Keratinocyte (primary cell): ENCODE results near the gene STK40. TPM values are rescaled to one million over a fixed set of nuclear protein-coding genes. Genes with fewer than 3 reads are reported as not detected.

Experiments
- DNase-seq: peaks from one replicate; pipeline ENCODE4 v3.0.0-alpha.2; 2011; ENCODE audit warnings: low read depth, missing footprints, low spot score
- FAIRE-seq: peaks from 2 replicates; lab custom pipeline; 2011; peaks lifted over from hg19 to GRCh38; lab: Jason Lieb, UNC
- H2AFZ ChIP-seq: 2 replicates; pipeline ENCODE4 v1.6.0; 2012; ENCODE audit warnings: low read length, control low read depth, inconsistent platforms; ENCODE audit not compliant: control insufficient read depth
- H3K27ac ChIP-seq: 2 replicates; pipeline ENCODE4 v1.5.1; 2011; ENCODE audit warnings: low read length; ENCODE audit not compliant: control insufficient read depth, insufficient read depth
- H3K27me3 ChIP-seq: 3 replicates; pipeline ENCODE4 v1.6.0; 2011; ENCODE audit warnings: low read length; ENCODE audit not compliant: control insufficient read depth, insufficient read depth; ENCODE audit errors: extremely low read depth
- H3K36me3 ChIP-seq, 2 experiments: 2 replicates in 1 of 2; 3 replicates in 1 of 2; pipeline ENCODE4 v1.5.1; 2011; ENCODE audit warnings: low read length in 2 of 2, mild to moderate bottlenecking in 1 of 2; ENCODE audit not compliant: control insufficient read depth in 2 of 2, insufficient read depth in 2 of 2; ENCODE audit errors: extremely low read depth in 1 of 2
- H3K4me1 ChIP-seq: 3 replicates; pipeline ENCODE4 v1.5.1; 2011; ENCODE audit warnings: low read length; ENCODE audit not compliant: control insufficient read depth, insufficient read depth; ENCODE audit errors: extremely low read depth
- H3K4me2 ChIP-seq: 3 replicates; pipeline ENCODE4 v1.6.0; 2011; ENCODE audit warnings: low read depth, low read length; ENCODE audit not compliant: control insufficient read depth, insufficient read depth; ENCODE audit errors: extremely low read depth
- H3K4me3 ChIP-seq, 3 experiments: fragments of 200-600 bp in 1 of 3; sonication (generic) in 1 of 3; 2 replicates in 2 of 3; 3 replicates in 1 of 3; pipeline ENCODE4 v1.5.1; 2011 to 2016; ENCODE audit warnings: low read length in 3 of 3, mild to moderate bottlenecking in 3 of 3, control low read depth in 2 of 3, inconsistent platforms in 1 of 3, low read depth in 1 of 3, mixed read lengths in 1 of 3, mixed run types in 1 of 3, moderate library complexity in 1 of 3; ENCODE audit not compliant: control insufficient read depth in 2 of 3, insufficient read depth in 2 of 3; ENCODE audit errors: extremely low read depth in 1 of 3
- H3K79me2 ChIP-seq: 2 replicates; pipeline ENCODE4 v1.6.0; 2012; ENCODE audit warnings: low read length; ENCODE audit not compliant: control insufficient read depth, insufficient read depth
- H3K9ac ChIP-seq: 3 replicates; pipeline ENCODE4 v1.6.0; 2011; ENCODE audit warnings: low read length; ENCODE audit not compliant: control insufficient read depth, insufficient read depth; ENCODE audit errors: extremely low read depth
- H3K9me1 ChIP-seq: 3 replicates; pipeline ENCODE4 v1.6.0; 2011; ENCODE audit warnings: low read length; ENCODE audit not compliant: control insufficient read depth, insufficient read depth; ENCODE audit errors: extremely low read depth
- H3K9me3 ChIP-seq: 2 replicates; pipeline ENCODE4 v1.5.1; 2012; ENCODE audit warnings: low read depth, low read length; ENCODE audit not compliant: control insufficient read depth
- H4K20me1 ChIP-seq: 3 replicates; pipeline ENCODE4 v1.6.0; 2011; ENCODE audit warnings: low read length; ENCODE audit not compliant: control insufficient read depth, insufficient read depth; ENCODE audit errors: extremely low read depth
- CTCF ChIP-seq, 3 experiments: IDR thresholded peaks in 1 of 3; conservative IDR thresholded peaks in 1 of 3; optimal IDR thresholded peaks in 1 of 3; 2 replicates in 2 of 3; 3 replicates in 1 of 3; pipeline versions ENCODE3 to v1.5.1; 2011; ENCODE audit warnings: low read length in 3 of 3, mild to moderate bottlenecking in 3 of 3, moderate library complexity in 2 of 3, control low read depth in 1 of 3, inconsistent platforms in 1 of 3; ENCODE audit not compliant: insufficient read depth in 2 of 3; ENCODE audit errors: extremely low read depth in 1 of 3
- EZH2 ChIP-seq: IDR thresholded peaks from one replicate; pipeline ENCODE4 v1.6.1; 2012; ENCODE audit warnings: inconsistent platforms, mild to moderate bottlenecking, low read length, moderate library complexity
- dilution Hi-C: fragments of 300-500 bp; cut with MboI; formaldehyde crosslinking; loops from one replicate; pipeline ENCODE4 v1.7.0; 2020; ENCODE audit warnings: low sequenced_read_pairs; ENCODE audit not compliant: extremely low pct_ligation_motif_present
- polyA plus RNA-seq, 5 experiments: library from polyadenylated mRNA; depleted of rRNA in 3 of 5; stranded (reverse) in 3 of 5; stranded (forward) in 1 of 5; unstranded in 1 of 5; fragments of >200 nt; gene quantifications; 1 replicate in 1 of 5; 2 replicates in 3 of 5; 3 replicates in 1 of 5; pipeline versions ENCODE4 v1.2.1 to v1.2.3, GENCODE V29; 2011 to 2012; ENCODE audit warnings: missing spikeins in 2 of 5, low read depth in 1 of 5, low replicate concordance in 1 of 5

The STK40 gene
- polyA plus RNA-seq, 1 donor (not counting 4 experiments of a cell fraction or from before 2014, with no cell fraction given) = 10.4 TPM

GRCh38 chr1:36307601-36308330, 78.0 kb downstream of the STK40 start:
- Histone ChIP-seq H3K4me2 (peak overlapping the region; percentile 88), H3K9ac (peak overlapping the region; percentile 81), H3K27me3 (no peaks in the 10 kb centered on the region), H3K4me1 (peaks cover 21% of the 10 kb centered on the region), H3K79me2 (peaks cover 8% of the 10 kb centered on the region), H3K27ac (peak overlapping the region; percentile 89), H3K4me3 (peak overlapping the region; percentile 58 to 86 (median 81)), H3K9me3 (no peaks in the 10 kb centered on the region), H4K20me1 (no peaks in the 10 kb centered on the region), H2AFZ (no peak overlapping the region), H3K9me1 (no peaks in the 10 kb centered on the region), H3K36me3 (peaks cover 8 to 23% of the 10 kb centered on the region in 2 experiments)
- no peak for DNase-seq
- no peak for FAIRE-seq
- TF ChIP-seq CTCF (optimal IDR thresholded peaks at IDR 0.05 in 1 of 3, IDR thresholded peaks at IDR 0.05 in 1 of 3, conservative IDR thresholded peaks at IDR 0.05 in 1 of 3; ENCODE audit: extremely low read depth in 1 of 3, insufficient read depth in 2 of 3, low read length in 3 of 3) = no peak
- TF ChIP-seq EZH2 = no peak
- dilution Hi-C loops = no loop called here

GRCh38 chr1:36306902-36307456, 78.7 kb downstream of the STK40 start:
- H3K79me2 ChIP-seq = peaks cover 10% of the 10 kb centered on the region
- H4K20me1 ChIP-seq = no peaks in the 10 kb centered on the region
- peak overlapping the region; percentile 58 to 86 (median 81) for H3K4me3 ChIP-seq
- peaks cover 21% of the 10 kb centered on the region for H3K4me1 ChIP-seq
- H2AFZ ChIP-seq = peak overlapping the region; percentile 74
- no peaks in the 10 kb centered on the region for H3K9me1 ChIP-seq
- dilution Hi-C loops = no loop called here
- DNase-seq (peak; percentile 81), FAIRE-seq (peak; percentile 49)
- H3K36me3 ChIP-seq = peaks cover 13 to 30% of the 10 kb centered on the region in 2 experiments
- peak overlapping the region; percentile 88 for H3K4me2 ChIP-seq
- peak overlapping the region; percentile 89 for H3K27ac ChIP-seq
- no peaks in the 10 kb centered on the region for H3K27me3 ChIP-seq
- TF ChIP-seq EZH2 (no peak), CTCF (optimal IDR thresholded peaks at IDR 0.05 in 1 of 3, IDR thresholded peaks at IDR 0.05 in 1 of 3, conservative IDR thresholded peaks at IDR 0.05 in 1 of 3; ENCODE audit: extremely low read depth in 1 of 3, insufficient read depth in 2 of 3, low read length in 3 of 3) (no peak)
- no peaks in the 10 kb centered on the region for H3K9me3 ChIP-seq
- peak overlapping the region; percentile 81 for H3K9ac ChIP-seq
